Activated CD4-positive, alpha-beta memory T cell treated with anti-CD3 and anti-CD28 coated beads for 36 hours (primary cell): Measurements from ENCODE around the gene RNF26. TPM values are rescaled to one million over a fixed set of nuclear protein-coding genes. Genes with fewer than 3 reads are reported as not detected.
A peak's percentile ranks its signal among the peaks of the same experiment; 100 is the strongest.

Experiments used
- CTCF ChIA-PET: fragments of 350-600 bp; sonication (Branson Sonifier 250); formaldehyde crosslinking; loops from one replicate; lab custom pipeline; 2021; ENCODE audit warnings: antibody characterized with exemption, inconsistent platforms; lab: Charles Lee
- POLR2A ChIA-PET: fragments of 350-600 bp; sonication (Branson Sonifier 250); formaldehyde crosslinking; loops from one replicate; lab custom pipeline; 2021; ENCODE audit warnings: antibody characterized with exemption; lab: Charles Lee
- DNase-seq: peaks from one replicate; pipeline ENCODE4 v3.0.0-alpha.2; 2020
- H3K27ac Mint-ChIP-seq: one replicate; pipeline ENCODE4 v1.8.0; 2021; ENCODE audit warnings: mixed read lengths
- H3K27me3 Mint-ChIP-seq: one replicate; pipeline ENCODE4 v1.8.0; 2021; ENCODE audit warnings: mixed read lengths
- H3K36me3 Mint-ChIP-seq: one replicate; pipeline ENCODE4 v1.8.0; 2021; ENCODE audit warnings: mixed read lengths
- H3K4me1 Mint-ChIP-seq: one replicate; pipeline ENCODE4 v1.8.0; 2021; ENCODE audit warnings: low read depth, mixed read lengths
- H3K4me3 Mint-ChIP-seq: one replicate; pipeline ENCODE4 v1.8.0; 2021; ENCODE audit warnings: mild to moderate bottlenecking, mixed read lengths
- H3K9me3 Mint-ChIP-seq: one replicate; pipeline ENCODE4 v1.8.0; 2021; ENCODE audit warnings: mixed read lengths
- intact Hi-C: fragments of 100-400 bp; cut with micrococcal nuclease; formaldehyde crosslinking; loops from one replicate; pipeline ENCODE4 v1.15.1; 2023
- total RNA-seq, 2 experiments: library from RNA; stranded (reverse); gene quantifications; one replicate each; pipeline ENCODE4 v1.2.3, GENCODE V29; 2021

The RNF26 gene
- total RNA-seq: 10 to 100 TPM; 33.7 to 35.2 TPM

DNA sequence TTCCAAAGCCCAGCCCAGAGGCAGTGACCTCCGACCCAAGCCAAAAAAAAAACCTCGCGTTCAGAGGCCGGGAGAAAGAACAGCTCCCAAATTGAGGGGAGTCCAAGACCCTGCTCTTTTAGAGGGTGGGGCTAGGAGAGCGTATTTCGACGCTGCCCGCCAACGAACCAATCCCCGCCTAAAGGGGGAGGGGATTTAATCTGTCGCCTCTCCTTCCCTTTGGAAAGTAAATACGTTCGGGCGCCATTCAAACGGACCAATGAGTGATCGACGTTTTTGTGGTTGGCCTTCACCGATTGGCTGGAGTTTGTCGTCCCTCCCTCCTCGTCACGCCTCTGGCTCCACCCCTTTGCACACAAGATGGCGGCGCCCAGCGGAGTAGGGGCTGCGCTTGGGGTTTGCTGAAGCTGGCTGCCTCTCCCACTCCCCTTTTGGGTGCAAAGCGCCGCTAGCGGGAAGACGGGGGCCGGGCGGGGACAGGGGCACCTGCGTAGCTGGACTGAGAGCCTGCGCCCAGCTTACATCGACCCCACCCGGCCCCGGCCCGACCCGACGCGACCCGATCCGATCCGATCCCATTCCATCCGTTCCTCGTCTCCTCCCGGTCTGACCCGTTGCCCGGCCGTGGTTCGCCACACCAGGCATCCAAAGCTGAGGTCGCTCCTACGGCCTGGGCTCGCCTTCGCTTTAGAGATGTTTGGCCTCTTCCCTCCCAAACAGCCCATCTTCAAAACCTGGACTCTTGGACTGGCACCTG is at the start of gene RNF26:
TSS of gene RNF26 (plus strand) at position 354 of the 757 bp plus-strand sequence. CDS start 596 bp downstream, outside the sequence.
- DNase-seq: peak; percentile 97
- CTCF ChIA-PET: interaction anchor here (0.9 to 6.2 kb wide), 2 partner anchors 12 to 22 kb away, joined by 5 to 49 read pairs; no protein-coding TSS in a partner anchor
- Mint-ChIP-seq H3K4me3 (peak within 1 kb of the TSS; percentile 93), H3K36me3 (peaks cover 8% of the 10 kb centered on the region), H3K9me3 (no peaks in the 10 kb centered on the region), H3K27me3 (peaks cover 10% of the 10 kb centered on the region), H3K4me1 (peaks cover 27% of the 10 kb centered on the region), H3K27ac (peak within 1 kb of the TSS; percentile 85)
- POLR2A ChIA-PET: interaction anchor here (0.6 to 1.0 kb wide), 2 partner anchors 13 to 90 kb away, joined by 3 to 5 read pairs; no protein-coding TSS in a partner anchor
- intact Hi-C loops: loop anchor here (2.0 to 5.0 kb wide), 3 partner anchors 14 to 212 kb away; partner anchors contain the start of gene HINFP

DNA sequence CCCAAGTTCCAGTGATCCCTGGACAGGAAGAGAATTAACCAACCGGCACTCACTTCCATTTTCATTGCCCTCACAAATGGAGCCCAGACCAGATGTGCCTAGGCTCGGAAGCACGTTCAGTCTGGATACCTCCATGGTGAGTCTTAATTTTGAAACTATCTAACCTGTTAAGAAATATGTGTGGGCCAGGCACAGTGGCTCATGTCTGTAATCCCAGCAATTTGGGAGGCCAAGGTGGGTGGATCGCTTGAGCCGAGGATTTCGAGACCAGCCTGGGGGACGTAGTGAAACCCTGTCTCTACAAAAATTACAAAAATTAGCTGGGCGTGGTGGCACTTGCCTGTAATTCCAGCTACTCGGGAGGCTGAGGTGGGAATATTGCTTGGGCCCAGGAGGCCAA is 48.9 kb upstream of the RNF26 start:
- Mint-ChIP-seq H3K4me1 (peaks cover 13% of the 10 kb centered on the region), H3K4me3 (no peak overlapping the region), H3K36me3 (peaks cover 23% of the 10 kb centered on the region), H3K27ac (no peak overlapping the region), H3K9me3 (no peaks in the 10 kb centered on the region), H3K27me3 (no peaks in the 10 kb centered on the region)
- ChIA-PET CTCF (interaction anchor here (1.2 to 2.7 kb wide), 6 partner anchors 21 to 200 kb away, joined by 3 to 26 read pairs (median 4); partner anchors contain the start of gene CBL), POLR2A (no interaction called here)
- intact Hi-C loops: loop anchor here (2.0 kb wide), 1 partner anchor 23 kb away; no protein-coding TSS in a partner anchor
- no peak for DNase-seq

- Mint-ChIP-seq H3K4me3 (no peak overlapping the region), H3K9me3 (peaks cover 2% of the 10 kb centered on the region), H3K36me3 (peaks cover 28% of the 10 kb centered on the region), H3K27ac (no peak overlapping the region), H3K27me3 (no peaks in the 10 kb centered on the region), H3K4me1 (peaks cover 9% of the 10 kb centered on the region)
- intact Hi-C loops: no loop called here
- ChIA-PET CTCF (interaction anchor here (1.1 to 1.2 kb wide), 3 partner anchors 10 to 82 kb away, joined by 3 to 4 read pairs (median 3); partner anchors contain the start of gene CBL), POLR2A (no interaction called here)
- no peak for DNase-seq
Measured at GRCh38 chr11:119288219-119288618, 46.1 kb upstream of the RNF26 start.

GRCh38 chr11:119290894-119291497 is 43.3 kb upstream of the RNF26 start:
- POLR2A ChIA-PET: no interaction called here
- CTCF ChIA-PET: interaction anchor here (0.8 to 2.7 kb wide), 4 partner anchors 25 to 85 kb away, joined by 3 to 7 read pairs (median 3); partner anchors contain the start of gene CBL
- H3K4me3 Mint-ChIP-seq: no peak overlapping the region
- no peaks in the 10 kb centered on the region for H3K27me3 Mint-ChIP-seq
- H3K9me3 Mint-ChIP-seq: peaks cover 2% of the 10 kb centered on the region
- peaks cover 21% of the 10 kb centered on the region for H3K36me3 Mint-ChIP-seq
- intact Hi-C loops: no loop called here
- no peaks in the 10 kb centered on the region for H3K4me1 Mint-ChIP-seq
- no peak for DNase-seq
- no peak overlapping the region for H3K27ac Mint-ChIP-seq

GRCh38 chr11:119293461-119293860 is 40.9 kb upstream of the RNF26 start:
- intact Hi-C loops: no loop called here
- POLR2A ChIA-PET: no interaction called here
- H3K36me3 Mint-ChIP-seq: peaks cover 20% of the 10 kb centered on the region

GRCh38 chr11:119295178-119295577 is 39.1 kb upstream of the RNF26 start:
- Mint-ChIP-seq H3K4me3 (no peak overlapping the region), H3K9me3 (peaks cover 2% of the 10 kb centered on the region), H3K4me1 (no peaks in the 10 kb centered on the region), H3K27me3 (no peaks in the 10 kb centered on the region), H3K36me3 (peaks cover 31% of the 10 kb centered on the region), H3K27ac (no peak overlapping the region)
- ChIA-PET POLR2A (no interaction called here), CTCF (interaction anchor here (0.9 kb wide), 1 partner anchor 89 kb away, joined by 3 read pairs; the partner anchor contains the start of gene CBL)
- DNase-seq: no peak
- intact Hi-C loops: no loop called here

More at GRCh38 chr11:119293461-119293860, 40.9 kb upstream of the RNF26 start:
- no peaks in the 10 kb centered on the region for H3K27me3 Mint-ChIP-seq
- no peaks in the 10 kb centered on the region for H3K4me1 Mint-ChIP-seq
- no peak overlapping the region for H3K27ac Mint-ChIP-seq
- no peak overlapping the region for H3K4me3 Mint-ChIP-seq
- no peak for DNase-seq
- CTCF ChIA-PET: no interaction called here
- peaks cover 2% of the 10 kb centered on the region for H3K9me3 Mint-ChIP-seq

DNA sequence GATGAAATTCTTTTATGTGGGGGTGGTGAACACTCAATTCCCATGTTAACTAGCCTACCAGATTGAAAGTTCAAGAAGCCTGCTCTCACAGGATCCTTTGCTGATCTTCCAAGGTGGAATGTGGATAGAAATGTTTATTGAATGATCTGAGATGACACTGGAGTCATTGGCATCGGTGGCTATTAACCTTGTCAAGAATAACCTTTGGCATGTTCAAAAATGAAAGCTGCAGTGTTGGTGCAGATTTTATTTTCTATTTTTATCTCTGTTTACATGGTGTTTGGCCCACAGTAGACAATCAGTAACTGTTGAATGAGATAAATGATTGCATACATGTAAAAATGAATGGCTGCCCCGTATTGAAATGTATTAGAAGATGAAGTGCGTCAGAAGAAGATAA is 36.4 kb upstream of the RNF26 start:
- Mint-ChIP-seq H3K9me3 (no peaks in the 10 kb centered on the region), H3K36me3 (peaks cover 40% of the 10 kb centered on the region), H3K27me3 (no peaks in the 10 kb centered on the region), H3K4me3 (no peak overlapping the region), H3K27ac (no peak overlapping the region), H3K4me1 (no peaks in the 10 kb centered on the region)
- no peak for DNase-seq
- ChIA-PET CTCF (interaction anchor here (1.0 to 1.2 kb wide), 2 partner anchors 26 to 58 kb away, joined by 3 to 4 read pairs; no protein-coding TSS in a partner anchor), POLR2A (no interaction called here)
- intact Hi-C loops: no loop called here

- Mint-ChIP-seq H3K4me1 (no peaks in the 10 kb centered on the region), H3K4me3 (no peak overlapping the region), H3K27me3 (no peaks in the 10 kb centered on the region), H3K36me3 (peaks cover 46% of the 10 kb centered on the region), H3K27ac (no peak overlapping the region), H3K9me3 (no peaks in the 10 kb centered on the region)
- intact Hi-C loops: no loop called here
- no peak for DNase-seq
- CTCF ChIA-PET: interaction anchor here (2.6 kb wide), 1 partner anchor 39 kb away, joined by 10 read pairs; no protein-coding TSS in a partner anchor
- POLR2A ChIA-PET: no interaction called here
Measured at GRCh38 chr11:119298726-119299125, 35.6 kb upstream of the RNF26 start.

- ChIA-PET CTCF (interaction anchor here (1.1 to 2.6 kb wide), 3 partner anchors 15 to 38 kb away, joined by 4 to 10 read pairs (median 6); no protein-coding TSS in a partner anchor), POLR2A (no interaction called here)
- intact Hi-C loops: no loop called here
- Mint-ChIP-seq H3K4me3 (no peak overlapping the region), H3K27ac (no peak overlapping the region), H3K9me3 (no peaks in the 10 kb centered on the region), H3K27me3 (no peaks in the 10 kb centered on the region), H3K4me1 (no peaks in the 10 kb centered on the region), H3K36me3 (peaks cover 51% of the 10 kb centered on the region)
- DNase-seq: no peak
Measured at GRCh38 chr11:119299416-119299815, 34.9 kb upstream of the RNF26 start.

- Mint-ChIP-seq H3K9me3 (no peaks in the 10 kb centered on the region), H3K36me3 (peaks cover 50% of the 10 kb centered on the region), H3K27ac (no peak overlapping the region), H3K4me1 (peaks cover 4% of the 10 kb centered on the region), H3K4me3 (no peak overlapping the region), H3K27me3 (no peaks in the 10 kb centered on the region)
- CTCF ChIA-PET: interaction anchor here (0.8 to 2.6 kb wide), 5 partner anchors 16 to 167 kb away, joined by 3 to 10 read pairs (median 4); no protein-coding TSS in a partner anchor
- no peak for DNase-seq
- intact Hi-C loops: no loop called here
- POLR2A ChIA-PET: interaction anchor here (0.6 kb wide), 1 partner anchor 143 kb away, joined by 3 read pairs; no protein-coding TSS in a partner anchor
Measured at GRCh38 chr11:119300198-119300964, 33.9 kb upstream of the RNF26 start.

GRCh38 chr11:119303227-119303718 is 31.1 kb upstream of the RNF26 start:
- Mint-ChIP-seq H3K27ac (no peak overlapping the region), H3K4me3 (no peak overlapping the region), H3K36me3 (peaks cover 46% of the 10 kb centered on the region), H3K27me3 (no peaks in the 10 kb centered on the region), H3K4me1 (peaks cover 22% of the 10 kb centered on the region), H3K9me3 (no peaks in the 10 kb centered on the region)
- POLR2A ChIA-PET: no interaction called here
- no peak for DNase-seq
- CTCF ChIA-PET: interaction anchor here (1.0 to 2.0 kb wide), 2 partner anchors 21 to 35 kb away, joined by 3 to 8 read pairs; no protein-coding TSS in a partner anchor
- intact Hi-C loops: no loop called here
